Panc1 (cell line): ENCODE measurements around the gene SNX18.

ENCODE experiments used
- CTCF ChIP-seq: fragments of 450-650 bp; IDR thresholded peaks from 2 replicates; pipeline ENCODE4 v1.5.1; 2017; ENCODE audit warnings: mild to moderate bottlenecking
- POLR2AphosphoS5 ChIP-seq: IDR thresholded peaks from 2 replicates; pipeline ENCODE4 v1.6.1; 2012; ENCODE audit warnings: mild to moderate bottlenecking, low read depth, low read length, moderate library complexity
- REST ChIP-seq, 2 experiments: IDR thresholded peaks; 2 replicates each; pipeline ENCODE4 v1.6.1; 2011 to 2012; ENCODE audit warnings: low read depth in 2 of 2, control low read depth in 1 of 2, low read length in 1 of 2, mild to moderate bottlenecking in 1 of 2, moderate library complexity in 1 of 2; ENCODE audit not compliant: insufficient read depth in 1 of 2
- SIN3A ChIP-seq: IDR thresholded peaks from 2 replicates; pipeline ENCODE4 v1.6.1; 2012; ENCODE audit warnings: low read depth, mild to moderate bottlenecking, low read length, moderate library complexity, borderline replicate concordance; ENCODE audit not compliant: insufficient read depth

DNA sequence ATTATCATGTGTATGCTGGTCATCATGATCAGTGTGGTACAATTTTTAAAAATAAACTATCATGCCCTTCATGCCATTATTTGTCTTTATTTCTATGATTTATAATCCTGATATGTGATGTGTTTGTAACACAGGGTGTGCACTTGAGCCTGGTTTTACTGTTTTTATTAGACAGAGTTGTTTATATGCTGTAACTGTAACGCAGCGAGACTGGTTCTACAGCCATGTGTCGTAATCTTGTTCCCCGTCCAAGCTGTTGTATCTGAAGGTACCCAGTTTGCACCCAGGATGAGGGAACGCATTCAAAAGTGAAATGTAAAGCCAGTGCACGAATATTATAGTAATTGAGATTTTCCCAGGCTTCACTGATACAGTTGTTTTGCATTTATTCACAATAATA is 28.2 kb downstream of the SNX18 start:
- TF ChIP-seq CTCF, result no peak
- no peak for TF ChIP-seq REST (IDR thresholded peaks at IDR 0.05; ENCODE audit: insufficient read depth in 1 of 2, low read depth in 2 of 2, low read length in 1 of 2)
- no peak for TF ChIP-seq POLR2AphosphoS5
- TF ChIP-seq SIN3A, result no peak
